MCF 10A (cell line): Measurements from ENCODE around the gene STX17. TPM values are rescaled to one million over a fixed set of nuclear protein-coding genes. Genes with fewer than 3 reads are reported as not detected.

ENCODE experiments used
- BruUV-seq: library from RNA; stranded (reverse); fragments of 400-500 nt; replicated peaks from 2 replicates; lab custom pipeline; 2021; lab: Mats Ljungman, UMichigan
- CTCF ChIA-PET: fragments of 300-600 bp; sonication (Branson Sonifier 250); formaldehyde crosslinking; extraction: SDS; loops from one replicate; lab custom pipeline; 2021; ENCODE audit warnings: antibody characterized with exemption, inconsistent platforms; lab: Yijun Ruan, JAX
- POLR2A ChIA-PET: fragments of 300-600, 350-650 bp; sonication (Branson Sonifier 250); formaldehyde crosslinking; extraction: SDS; loops from one replicate; lab custom pipeline; 2020; ENCODE audit warnings: antibody characterized with exemption, inconsistent platforms; lab: Yijun Ruan, JAX
- DNase-seq: peaks from one replicate; pipeline ENCODE4 v3.0.0-alpha.2; 2018; ENCODE audit not compliant: unreplicated experiment
- H3K27ac Mint-ChIP-seq: one replicate; pipeline ENCODE4 v1.8.0; 2022; ENCODE audit warnings: mild to moderate bottlenecking, low read depth, mixed read lengths; ENCODE audit not compliant: unreplicated experiment
- H3K27me3 Mint-ChIP-seq: one replicate; pipeline ENCODE4 v1.8.0; 2022; ENCODE audit warnings: mixed read lengths; ENCODE audit not compliant: insufficient read depth, unreplicated experiment
- H3K36me3 Mint-ChIP-seq: one replicate; pipeline ENCODE4 v1.8.0; 2022; ENCODE audit warnings: mild to moderate bottlenecking, moderate library complexity, mixed read lengths; ENCODE audit not compliant: insufficient read depth, unreplicated experiment
- H3K4me1 Mint-ChIP-seq: one replicate; pipeline ENCODE4 v1.8.0; 2022; ENCODE audit warnings: mixed read lengths; ENCODE audit not compliant: insufficient read depth, unreplicated experiment
- H3K4me3 Mint-ChIP-seq: one replicate; pipeline ENCODE4 v1.8.0; 2022; ENCODE audit warnings: mild to moderate bottlenecking, moderate library complexity, mixed read lengths; ENCODE audit not compliant: unreplicated experiment
- H3K9me3 Mint-ChIP-seq: one replicate; pipeline ENCODE4 v1.8.0; 2022; ENCODE audit warnings: mixed read lengths; ENCODE audit not compliant: unreplicated experiment
- CTCF ChIP-seq: fragments of 200-600 bp; IDR thresholded peaks from one replicate; pipeline ENCODE4 v1.8.0; 2022; ENCODE audit warnings: antibody characterized with exemption, mild to moderate bottlenecking; ENCODE audit not compliant: unreplicated experiment
- intact Hi-C: fragments of 100-400 bp; cut with micrococcal nuclease; formaldehyde crosslinking; loops from 2 replicates; pipeline ENCODE4 v1.14.1; 2022
- total RNA-seq: library from RNA; stranded (reverse); gene quantifications from 2 replicates; pipeline ENCODE4 v1.2.3, GENCODE V29; 2022

STX17 gene
- total RNA-seq, 1 experiment from 2014 or later = 32.4 TPM

- no peak overlapping the region for H3K4me3 Mint-ChIP-seq
- POLR2A ChIA-PET = no interaction called here
- H3K27ac Mint-ChIP-seq = no peak overlapping the region
- CTCF ChIA-PET = interaction anchor here (0.6 to 0.7 kb wide), 2 partner anchors 11 to 105 kb away, joined by 3 to 4 read pairs; no protein-coding TSS in a partner anchor
- peaks cover 51% of the 10 kb centered on the region for H3K36me3 Mint-ChIP-seq
- DNase-seq = no peak
- intact Hi-C loops = no loop called here
- no TSS peak for BruUV-seq
- TF ChIP-seq CTCF = no peak
- no peaks in the 10 kb centered on the region for H3K27me3 Mint-ChIP-seq
- no peaks in the 10 kb centered on the region for H3K4me1 Mint-ChIP-seq
- peaks cover 7% of the 10 kb centered on the region for H3K9me3 Mint-ChIP-seq
These were observed 15.6 kb downstream of the STX17 start for GRCh38 chr9:99921875-99922710.

- H3K36me3 Mint-ChIP-seq = peaks cover 46% of the 10 kb centered on the region
- CTCF ChIA-PET = interaction anchor here (0.5 kb wide), 1 partner anchor 9 kb away, joined by 4 read pairs; no protein-coding TSS in a partner anchor
- intact Hi-C loops = no loop called here
These were observed 16.2 kb downstream of the STX17 start for GRCh38 chr9:99922711-99923030.

GRCh38 chr9:99925541-99925940, 19.1 kb downstream of the STX17 start:
- Mint-ChIP-seq H3K4me1 (no peaks in the 10 kb centered on the region), H3K9me3 (peaks cover 11% of the 10 kb centered on the region), H3K4me3 (no peak overlapping the region), H3K36me3 (peaks cover 40% of the 10 kb centered on the region), H3K27me3 (no peaks in the 10 kb centered on the region), H3K27ac (no peak overlapping the region)
- ChIA-PET POLR2A (interaction anchor here (0.6 to 0.7 kb wide), 3 partner anchors 11 to 73 kb away, joined by 3 read pairs; no protein-coding TSS in a partner anchor), CTCF (no interaction called here)
- no peak for TF ChIP-seq CTCF
- DNase-seq = no peak
- BruUV-seq = no TSS peak
- intact Hi-C loops = no loop called here

More at GRCh38 chr9:99922711-99923030, 16.2 kb downstream of the STX17 start:
- no peak for TF ChIP-seq CTCF
- Mint-ChIP-seq H3K4me3 (no peak overlapping the region), H3K9me3 (peaks cover 7% of the 10 kb centered on the region), H3K27ac (no peak overlapping the region), H3K27me3 (no peaks in the 10 kb centered on the region), H3K4me1 (no peaks in the 10 kb centered on the region)
- POLR2A ChIA-PET = no interaction called here
- DNase-seq = no peak
- BruUV-seq = no TSS peak

- H3K27ac Mint-ChIP-seq = no peak overlapping the region
- BruUV-seq = no TSS peak
- peaks cover 8% of the 10 kb centered on the region for H3K9me3 Mint-ChIP-seq
- POLR2A ChIA-PET = no interaction called here
- no peaks in the 10 kb centered on the region for H3K27me3 Mint-ChIP-seq
- H3K36me3 Mint-ChIP-seq = peaks cover 33% of the 10 kb centered on the region
- intact Hi-C loops = no loop called here
- H3K4me3 Mint-ChIP-seq = no peak overlapping the region
- no peak for DNase-seq
- no peak for TF ChIP-seq CTCF
- H3K4me1 Mint-ChIP-seq = no peaks in the 10 kb centered on the region
- CTCF ChIA-PET = interaction anchor here (0.7 to 1.5 kb wide), 2 partner anchors 10 to 664 kb away, joined by 3 to 4 read pairs; no protein-coding TSS in a partner anchor
These were observed 23.2 kb downstream of the STX17 start for GRCh38 chr9:99929652-99930051.
